Uterus (tissue), 4 donors: ENCODE results near the gene ZNF610. TPM values are rescaled to one million over a fixed set of nuclear protein-coding genes. Genes with fewer than 3 reads are reported as not detected.
"Not testable (repeated sequence)": the region's sequence is repeated elsewhere in the genome, so short reads cannot be mapped to it uniquely, and the experiment has no call there.

Source experiments
- DNase-seq, 2 donors: peaks; one replicate each; pipeline ENCODE4 v3.0.0-alpha.2; 2019 to 2020
- H3K27ac ChIP-seq, 2 donors: fragments of 200-600 bp; sonication (generic); 1 replicate in 1 of 2; 2 replicates in 1 of 2; pipeline ENCODE4 v1.5.1; 2016 to 2018
- H3K27me3 ChIP-seq, 2 donors: fragments of 200-600 bp; sonication (generic); one replicate each; pipeline ENCODE4 v1.5.1; 2018 to 2019; ENCODE audit warnings: control low read depth in 1 of 2
- H3K36me3 ChIP-seq, 2 donors: fragments of 200-600 bp; sonication (generic); one replicate each; pipeline ENCODE4 v1.5.1; 2019; ENCODE audit warnings: control low read depth in 1 of 2
- H3K4me1 ChIP-seq, 2 donors: fragments of 200-600 bp; sonication (generic); one replicate each; pipeline ENCODE4 v1.5.1; 2018 to 2019; ENCODE audit warnings: control low read depth in 1 of 2
- H3K4me3 ChIP-seq, 2 donors: fragments of 200-600 bp; sonication (generic); 1 replicate in 1 of 2; 2 replicates in 1 of 2; pipeline ENCODE4 v1.5.1; 2018 to 2019; ENCODE audit warnings: mild to moderate bottlenecking in 1 of 2
- H3K9me3 ChIP-seq, 2 donors: fragments of 200-600 bp; sonication (generic); one replicate each; pipeline ENCODE4 v1.5.1; 2019; ENCODE audit warnings: control low read depth in 1 of 2
- CTCF ChIP-seq, 4 experiments: fragments of 200-600 bp in 2 of 4; fragments of 450-650 bp in 2 of 4; sonication (generic) in 2 of 4; IDR thresholded peaks; one replicate each; pipeline ENCODE4 v1.5.1; 2016 to 2019; ENCODE audit warnings: antibody characterized with exemption in 4 of 4, mild to moderate bottlenecking in 2 of 4, moderate library complexity in 1 of 4
- POLR2A ChIP-seq, 2 donors: fragments of 450-650 bp; IDR thresholded peaks; one replicate each; pipeline ENCODE4 v1.6.1; 2016; ENCODE audit warnings: antibody characterized with exemption in 2 of 2, mild to moderate bottlenecking in 1 of 2, moderate library complexity in 1 of 2
- intact Hi-C: fragments of 100-400 bp; cut with DNase I; formaldehyde crosslinking; loops from one replicate; pipeline ENCODE4 v1.15.1; 2023; ENCODE audit warnings: low total_unique reads
- total RNA-seq, 4 donors: library from RNA; depleted of rRNA in 3 of 4; stranded (reverse); fragments of >200 nt in 3 of 4; gene quantifications; one replicate each; pipeline versions ENCODE4 v1.1.0 to v1.2.4, GENCODE V29; 2014 to 2023
- donor health status: DM: yes; HTN: yes; CAD: no.

The ZNF610 gene
- 10 to 100 TPM in 1 of 4 donors, 1 to 10 TPM in 2, under 1 TPM in 1; 0.29 to 13.8 (median 3.0) TPM for total RNA-seq

- no peaks in the 10 kb centered on the region for H3K4me1 ChIP-seq
- H3K36me3 ChIP-seq: no peaks in the 10 kb centered on the region
- peaks cover 0 to 10% of the 10 kb centered on the region in 2 donors for H3K9me3 ChIP-seq
- intact Hi-C loops: no loop called here
- peak; percentile 87 to 90 for DNase-seq
- H3K27me3 ChIP-seq: no peaks in the 10 kb centered on the region
- H3K4me3 ChIP-seq: peak within 1 kb of the TSS; percentile 53 to 76
- no peak for TF ChIP-seq CTCF (IDR thresholded peaks at IDR 0.05)
- TF ChIP-seq POLR2A (IDR thresholded peaks at IDR 0.05): peak; percentile 30 to 50
- peak within 1 kb of the TSS; percentile 63 to 84 for H3K27ac ChIP-seq
Observed at GRCh38 chr19:52336117-52336790, at the start of gene ZNF610. Gene ZNF610 (plus strand): TSS chr19:52336243. CDS start chr19:52349173, 12,930 bp downstream.

DNA sequence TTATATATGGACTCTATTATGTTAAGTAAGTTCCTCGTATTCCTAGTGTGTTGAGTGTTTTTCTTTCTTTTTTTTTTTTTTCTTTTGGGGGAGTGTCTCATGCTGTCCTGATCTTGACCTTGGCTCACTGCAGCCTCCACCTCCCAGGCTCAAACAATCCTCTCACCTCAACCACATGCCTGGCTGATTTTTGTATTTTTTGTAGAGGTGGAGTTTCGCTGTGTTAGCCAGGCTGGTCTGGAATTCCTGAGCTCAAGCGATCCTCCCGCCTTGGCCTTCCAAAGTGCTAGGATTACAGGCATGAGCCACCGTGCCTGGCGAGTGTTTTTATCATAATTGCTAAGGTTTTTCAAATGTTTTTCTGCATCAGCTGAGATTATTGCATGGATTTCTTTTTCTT, 49.8 kb upstream of the ZNF610 start:
- no peak for TF ChIP-seq CTCF (IDR thresholded peaks at IDR 0.05)
- TF ChIP-seq POLR2A (IDR thresholded peaks at IDR 0.05): no peak
- no peaks in the 10 kb centered on the region for H3K36me3 ChIP-seq
- no peak overlapping the region for H3K4me3 ChIP-seq
- intact Hi-C loops: no loop called here
- H3K9me3 ChIP-seq: no peaks in the 10 kb centered on the region
- no peak overlapping the region for H3K27ac ChIP-seq
- H3K4me1 ChIP-seq: no peaks in the 10 kb centered on the region
- DNase-seq: no peak
- no peaks in the 10 kb centered on the region for H3K27me3 ChIP-seq

- intact Hi-C loops: no loop called here
- Histone ChIP-seq H3K27me3 (no peaks in the 10 kb centered on the region), H3K36me3 (no peaks in the 10 kb centered on the region), H3K9me3 (no peaks in the 10 kb centered on the region), H3K27ac (no peak overlapping the region), H3K4me3 (no peak overlapping the region), H3K4me1 (no peaks in the 10 kb centered on the region)
- TF ChIP-seq CTCF (IDR thresholded peaks at IDR 0.05) (no peak), POLR2A (IDR thresholded peaks at IDR 0.05) (no peak)
- DNase-seq: no peak
Observed at GRCh38 chr19:52291781-52292180, 44.3 kb upstream of the ZNF610 start.

- intact Hi-C loops, H3K4me1 ChIP-seq, H3K27ac ChIP-seq, H3K4me3 ChIP-seq, DNase-seq, H3K36me3 ChIP-seq, H3K9me3 ChIP-seq, H3K27me3 ChIP-seq: not testable (repeated sequence)
Observed at GRCh38 chr19:52292946-52293345, 43.1 kb upstream of the ZNF610 start.

GRCh38 chr19:52296400-52296772, 39.7 kb upstream of the ZNF610 start:
- DNase-seq: no peak
- Histone ChIP-seq H3K4me3 (peak overlapping the region; percentile 38 to 42), H3K4me1 (peaks cover 4 to 5% of the 10 kb centered on the region in 2 donors), H3K9me3 (no peaks in the 10 kb centered on the region), H3K36me3 (no peaks in the 10 kb centered on the region), H3K27ac (peak overlapping the region; percentile 55 to 64), H3K27me3 (no peaks in the 10 kb centered on the region)
- TF ChIP-seq POLR2A (IDR thresholded peaks at IDR 0.05) (no peak), CTCF (IDR thresholded peaks at IDR 0.05) (no peak)
- intact Hi-C loops: no loop called here
